Posterior cingulate gyrus (tissue), 11 donors: ENCODE results near the gene ABCB8.

Source experiments
- DNase-seq, 10 donors: peaks; one replicate each; pipeline versions ENCODE4 v3.0.0 to v3.0.0-alpha.2; 2020 to 2021; ENCODE audit warnings: mixed read lengths in 3 of 10
- intact Hi-C: fragments of 100-400 bp; cut with DNase I; formaldehyde crosslinking; loops from one replicate; pipeline ENCODE4 v1.15.1; 2023

The ABCB8 gene

DNA sequence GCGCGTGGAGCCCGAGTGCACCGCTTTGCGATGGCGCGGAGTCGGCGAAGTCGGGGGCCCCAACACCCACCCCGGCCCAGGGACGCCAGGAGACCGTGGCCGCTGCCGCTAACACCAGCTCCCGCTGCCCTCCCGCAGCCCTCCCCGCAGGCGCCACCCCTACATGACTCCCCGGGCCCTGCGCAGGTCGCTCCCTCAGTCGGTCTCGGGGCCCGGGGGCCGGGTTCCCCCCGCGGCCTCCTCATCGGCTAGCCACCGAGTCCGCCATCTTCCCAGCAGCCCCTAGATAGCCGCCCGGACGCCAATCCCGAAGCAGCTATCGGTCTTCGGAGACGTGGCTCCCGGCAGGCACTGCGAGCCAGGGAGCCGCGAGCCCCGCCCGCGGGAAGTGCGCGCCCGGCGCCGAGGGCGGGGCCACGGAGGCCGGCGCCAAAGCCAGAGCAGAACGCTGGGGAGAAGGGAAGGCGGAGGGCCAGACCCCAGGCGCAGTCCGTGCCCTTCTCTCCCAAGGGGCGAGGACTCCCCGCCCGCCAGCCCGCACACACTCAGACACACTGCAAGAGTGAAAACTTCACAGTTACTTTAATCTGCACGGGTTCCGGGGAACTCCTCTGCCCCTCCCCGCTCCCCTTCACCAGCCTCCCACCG, 52.4 kb downstream of the ABCB8 start, which contains the start of gene FASTK:
Gene FASTK (minus strand): TSS at position 288 of the 648 bp plus-strand sequence. CDS start 43 bp downstream, at position 245.
- intact Hi-C loops, result loop anchor here (1.0 to 5.0 kb wide), 2 partner anchors 22 to 42 kb away; no protein-coding TSS in a partner anchor
- peak; percentile 90 to 99 (median 94) for DNase-seq

DNA sequence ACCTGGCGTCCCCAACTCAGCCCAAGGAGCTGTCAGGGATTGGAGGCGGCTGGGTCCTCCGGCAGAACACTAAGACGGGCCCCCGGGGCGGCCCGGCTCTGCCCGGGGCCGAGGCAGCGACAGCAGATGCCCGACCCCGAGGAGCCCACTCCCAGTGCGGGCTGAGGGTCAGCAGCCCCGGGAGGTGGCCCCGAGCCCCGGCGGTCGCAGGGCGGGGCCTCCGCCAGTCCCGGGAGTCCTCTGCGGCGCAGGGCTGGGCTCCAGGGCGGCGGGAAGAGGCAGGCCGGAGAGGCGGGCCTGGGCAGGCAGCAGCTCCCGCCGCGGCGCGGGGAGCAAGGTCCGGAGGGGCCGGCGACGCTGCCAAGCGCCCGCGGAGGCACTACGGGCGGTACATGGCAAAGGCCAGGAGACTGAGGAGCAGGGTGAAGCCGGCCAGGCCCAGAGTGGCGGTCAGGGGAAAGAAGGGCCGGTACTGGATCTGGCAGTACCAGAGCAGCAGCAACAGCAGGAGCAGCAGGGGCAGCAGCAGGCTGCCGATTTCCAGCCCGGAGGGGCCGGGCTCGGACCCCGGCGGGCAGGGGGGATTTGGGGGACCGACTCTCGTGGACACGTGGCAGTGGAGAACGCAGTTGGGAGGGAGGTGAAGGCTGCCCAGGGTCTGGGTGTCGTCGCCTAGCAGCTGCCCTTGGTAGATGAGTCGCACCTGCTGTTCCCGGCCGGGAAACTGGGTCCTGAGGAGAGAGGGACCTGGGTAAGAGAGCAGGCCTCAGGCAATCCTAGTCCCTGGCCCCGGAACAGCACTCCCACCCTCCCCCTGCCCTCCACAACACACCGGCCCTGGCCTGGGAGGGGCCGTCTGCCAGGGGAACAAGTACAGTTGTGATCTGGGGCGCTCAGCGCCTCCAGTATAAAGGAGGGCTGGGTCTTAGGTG, 53.2 kb downstream of the ABCB8 start:
- intact Hi-C loops, result loop anchor here (5.0 kb wide), 1 partner anchor 41 kb away; no protein-coding TSS in a partner anchor
- DNase-seq, result peak in 1 of 10 donors; percentile 86

DNA sequence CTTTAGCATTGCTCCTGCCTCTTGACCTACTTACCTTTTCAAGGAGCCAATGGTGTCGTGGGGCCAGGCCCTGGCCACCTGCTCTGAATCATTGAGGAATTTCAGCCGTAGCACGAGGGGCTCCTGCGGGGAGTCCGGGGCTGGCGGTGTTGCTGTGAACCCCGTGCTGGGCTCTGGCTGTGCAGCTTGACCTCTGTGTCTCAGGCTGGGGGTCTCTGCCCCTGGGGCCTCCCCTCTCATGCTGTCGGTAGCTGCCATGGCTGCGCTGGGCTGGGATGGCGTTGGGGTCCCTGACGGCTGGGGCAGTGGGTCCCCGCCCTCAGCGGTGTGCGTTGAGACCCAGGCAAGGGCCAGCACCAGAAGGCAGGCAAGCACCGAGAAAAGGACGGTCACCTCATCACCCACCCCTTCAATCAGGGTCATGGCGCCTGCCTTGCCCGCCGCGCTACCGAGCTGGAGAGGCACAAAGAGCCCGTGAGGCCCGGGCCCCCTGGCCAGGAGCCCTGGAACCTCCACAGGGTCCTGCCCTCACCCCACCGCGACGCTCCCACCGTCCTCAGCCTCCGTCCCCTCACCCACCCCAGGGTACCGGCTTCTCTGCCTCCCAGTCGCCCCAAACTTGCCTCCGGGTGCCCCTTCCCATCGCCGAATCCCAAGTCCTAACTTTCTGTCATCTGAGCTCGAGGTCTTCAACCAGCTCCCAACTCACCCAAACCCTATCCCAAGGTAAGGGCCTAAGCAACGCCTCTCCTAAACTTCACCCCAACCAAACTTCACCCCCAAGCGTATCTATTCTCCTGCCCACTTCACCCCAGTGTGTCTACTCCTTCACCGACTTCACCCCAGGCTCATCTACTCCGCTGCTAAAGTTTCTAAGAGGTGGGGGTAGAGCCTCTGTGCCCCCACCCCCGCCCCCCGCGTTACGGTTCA, 54.2 kb downstream of the ABCB8 start:
- DNase-seq, result peak in 3 of 10 donors; percentile 5 to 66 (median 66)
- intact Hi-C loops, result loop anchor here (5.0 kb wide), 1 partner anchor 40 kb away; no protein-coding TSS in a partner anchor

DNA sequence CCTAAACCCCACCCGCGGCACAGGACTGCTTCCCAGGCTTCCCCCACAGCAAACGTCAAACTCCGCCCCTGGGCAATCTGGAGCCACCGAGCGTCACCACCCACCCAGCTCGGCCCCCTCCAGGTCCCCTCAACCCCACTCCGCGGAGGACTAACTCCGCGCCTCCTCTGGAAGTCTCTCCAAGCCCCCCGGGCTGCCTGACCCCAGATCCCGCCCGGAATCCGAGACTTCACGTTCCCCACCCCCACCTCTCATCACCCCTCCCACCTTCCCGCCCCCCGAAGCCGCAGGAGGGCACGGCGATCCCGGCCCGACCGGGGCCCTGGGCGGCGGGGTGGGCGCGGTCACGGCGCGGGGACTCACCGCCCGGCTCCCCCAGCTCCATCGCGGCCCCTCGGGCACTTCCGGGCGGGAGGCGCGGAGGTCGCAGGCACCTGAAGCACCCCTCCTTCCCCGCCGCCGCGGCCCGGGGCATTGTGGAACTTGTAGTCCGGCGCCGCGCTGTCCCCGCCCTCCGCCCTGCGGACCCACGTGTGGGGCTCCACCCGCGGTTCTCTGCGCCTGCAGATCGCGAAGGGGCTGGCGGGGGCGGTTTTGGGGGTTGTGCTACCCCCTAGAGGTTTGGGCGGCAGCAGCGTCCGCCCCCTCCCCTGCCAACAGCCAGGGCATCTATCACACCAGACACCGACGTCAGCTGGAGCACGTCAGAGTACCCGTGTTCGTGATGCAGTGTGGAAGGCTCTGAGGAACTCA, 55.0 kb downstream of the ABCB8 start, which contains the start of gene TMUB1:
Gene TMUB1 (minus strand): TSS at position 423 of the 753 bp plus-strand sequence. CDS start 930 bp downstream, outside the sequence.
- intact Hi-C loops, result loop anchor here (5.0 kb wide), 1 partner anchor 39 kb away; no protein-coding TSS in a partner anchor
- DNase-seq, result peak; percentile 64 to 97 (median 80)

DNA sequence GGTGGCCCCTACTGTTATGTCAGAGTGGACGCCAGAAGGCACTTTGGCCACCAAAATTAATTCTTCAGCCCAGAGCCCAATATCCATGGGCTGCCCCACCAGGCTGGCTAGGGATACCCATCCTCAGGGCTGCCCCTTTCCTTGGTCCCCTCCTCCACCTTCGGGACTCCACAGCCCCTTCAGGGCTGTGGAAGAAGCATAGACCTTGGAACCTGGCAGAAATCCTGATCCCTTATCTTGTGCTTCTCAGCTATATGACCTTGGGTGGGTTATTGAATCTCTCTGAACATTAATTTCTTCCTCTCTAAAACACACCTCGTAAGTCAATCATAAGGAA, 55.5 kb downstream of the ABCB8 start:
- intact Hi-C loops, result loop anchor here (5.0 kb wide), 1 partner anchor 39 kb away; no protein-coding TSS in a partner anchor

DNA sequence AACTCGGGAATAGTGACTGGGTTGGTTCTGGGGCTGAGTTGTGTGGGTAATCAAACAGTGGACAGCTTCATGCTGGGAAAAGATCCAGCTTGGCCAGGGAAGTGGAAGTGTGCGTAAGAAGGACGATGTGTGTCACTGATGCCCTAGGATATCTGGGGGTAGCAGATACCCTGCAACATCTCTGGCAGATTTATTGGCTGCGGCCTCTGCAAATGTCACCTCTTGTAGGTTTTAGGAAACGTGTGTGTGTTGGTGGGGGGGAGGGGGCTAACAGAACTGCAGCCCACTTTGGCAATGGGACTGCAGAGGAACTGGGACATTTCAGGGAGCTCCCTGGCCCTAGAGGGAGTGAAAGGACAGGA, 57.1 kb downstream of the ABCB8 start:
- intact Hi-C loops, result no loop called here
- DNase-seq, result no peak

More for the DNA sequence above, 55.5 kb downstream of the ABCB8 start:
- peak in 1 of 10 donors; percentile 11 for DNase-seq

DNA sequence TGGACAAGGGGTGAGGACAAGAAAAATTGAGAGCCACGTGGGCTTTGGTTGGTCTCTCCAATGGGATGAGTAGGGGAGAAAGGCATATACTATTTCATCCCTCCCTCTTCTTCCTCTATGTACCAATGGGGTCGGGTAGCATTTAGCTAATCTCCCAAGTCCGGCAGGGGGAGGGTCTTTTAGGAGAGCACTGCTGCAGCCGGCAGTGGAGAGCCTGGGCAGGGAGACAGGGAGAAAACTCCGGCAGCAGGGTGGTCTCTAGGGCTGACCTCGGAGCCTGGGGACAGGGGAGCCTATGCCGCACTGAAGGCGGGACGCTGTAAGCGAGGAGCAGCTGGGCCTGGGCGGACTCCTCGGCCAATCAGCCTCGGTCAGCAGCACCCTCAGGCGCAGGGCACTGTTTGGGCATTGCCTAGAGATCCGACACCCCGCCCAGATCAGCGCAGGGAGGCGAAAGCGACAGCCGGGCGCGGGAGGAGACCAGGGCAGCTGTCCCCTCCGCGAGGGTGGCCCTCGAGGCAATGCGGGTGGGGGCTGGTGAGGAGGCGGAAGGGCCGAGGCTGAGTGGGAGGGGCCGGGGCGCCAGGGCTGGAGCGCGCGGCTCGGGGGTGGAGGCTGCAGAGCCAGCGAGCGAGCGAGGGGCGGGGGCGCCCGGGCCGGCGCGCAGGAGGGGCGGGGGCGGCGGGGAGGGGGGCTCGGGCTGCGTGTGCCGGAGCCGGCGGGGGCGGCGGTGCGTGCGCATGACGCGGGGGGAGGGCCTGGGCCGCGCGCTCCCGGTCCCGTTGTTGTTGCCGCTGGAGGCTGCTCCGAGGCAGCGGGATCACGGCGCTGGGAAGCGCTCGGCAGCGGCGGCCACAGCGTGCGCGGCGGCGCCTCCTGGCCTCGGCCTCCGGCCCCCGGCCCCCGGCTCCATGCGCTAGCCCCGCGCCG, 57.7 kb downstream of the ABCB8 start, which contains the start of gene AGAP3:
Gene AGAP3 (plus strand): TSS at position 785 of the 930 bp plus-strand sequence. CDS start 267 bp downstream, outside the sequence.
- DNase-seq, result peak; percentile 81 to 98 (median 86)
- intact Hi-C loops, result loop anchor here (1.0 to 2.0 kb wide), 2 partner anchors 28 to 57 kb away; partner anchors contain the start of gene ABCB8

DNA sequence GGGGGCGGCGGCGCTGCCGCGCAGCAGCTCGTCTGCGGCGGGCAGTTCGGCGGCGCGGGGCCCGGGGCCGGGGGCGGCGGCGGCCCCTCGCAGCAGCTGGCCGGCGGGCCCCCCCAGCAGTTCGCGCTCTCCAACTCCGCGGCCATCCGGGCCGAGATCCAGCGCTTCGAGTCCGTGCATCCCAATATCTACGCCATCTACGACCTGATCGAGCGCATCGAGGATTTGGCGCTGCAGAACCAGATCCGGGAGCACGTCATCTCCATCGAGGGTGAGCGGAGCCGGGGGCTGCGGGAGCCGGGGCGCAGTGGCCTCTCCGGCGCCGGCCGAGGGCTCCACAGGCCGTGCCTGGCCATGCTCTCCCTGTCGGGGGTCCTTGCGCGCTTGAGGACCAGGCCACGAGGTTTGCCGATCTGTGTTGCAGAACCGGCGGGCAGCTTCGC, 58.6 kb downstream of the ABCB8 start:
- intact Hi-C loops, result loop anchor here (1.0 to 2.0 kb wide), 2 partner anchors 29 to 58 kb away; partner anchors contain the start of gene ABCB8
- DNase-seq, result peak in 2 of 10 donors; percentile 79 to 83

DNA sequence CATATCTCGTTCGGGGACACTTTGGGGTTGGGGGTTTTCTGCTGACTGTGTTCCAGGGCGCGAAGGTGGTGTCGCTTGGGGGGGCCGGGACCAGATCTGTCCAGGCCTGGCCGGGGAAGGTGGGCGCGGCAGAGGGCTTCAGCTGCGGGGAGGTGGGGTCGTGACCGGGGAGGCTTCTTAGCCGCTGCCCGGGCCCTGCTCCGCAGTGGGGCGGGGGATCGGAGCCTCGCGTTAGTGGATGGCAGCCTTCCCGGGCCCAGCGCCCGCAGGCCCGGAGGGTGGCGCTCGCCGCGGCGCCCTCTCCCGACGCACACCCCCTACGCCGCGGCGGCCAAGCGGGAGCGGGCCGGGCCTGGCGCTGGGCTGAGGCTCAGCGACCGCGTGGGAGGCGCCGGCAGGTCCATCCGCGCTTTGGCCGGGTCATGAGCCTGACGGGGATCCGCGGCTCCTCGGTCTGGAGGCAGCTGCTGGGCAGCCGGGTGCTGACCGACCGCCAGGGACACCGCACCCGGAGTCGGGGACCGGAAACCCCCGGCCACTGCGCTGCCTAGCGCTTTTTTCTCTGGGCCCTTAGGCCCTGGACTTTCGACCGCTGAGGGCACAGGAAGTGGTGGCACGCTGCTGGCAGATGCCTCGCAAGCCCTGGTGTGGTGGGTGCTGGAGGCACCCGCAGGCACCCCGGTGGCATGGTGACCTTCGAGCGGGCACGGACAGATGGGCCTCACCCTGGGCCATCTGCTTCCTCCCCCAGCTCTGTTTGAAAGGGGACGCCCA, 59.2 kb downstream of the ABCB8 start:
- intact Hi-C loops, result loop anchor here (2.0 kb wide), 1 partner anchor 59 kb away; the partner anchor contains the start of gene ABCB8

DNA sequence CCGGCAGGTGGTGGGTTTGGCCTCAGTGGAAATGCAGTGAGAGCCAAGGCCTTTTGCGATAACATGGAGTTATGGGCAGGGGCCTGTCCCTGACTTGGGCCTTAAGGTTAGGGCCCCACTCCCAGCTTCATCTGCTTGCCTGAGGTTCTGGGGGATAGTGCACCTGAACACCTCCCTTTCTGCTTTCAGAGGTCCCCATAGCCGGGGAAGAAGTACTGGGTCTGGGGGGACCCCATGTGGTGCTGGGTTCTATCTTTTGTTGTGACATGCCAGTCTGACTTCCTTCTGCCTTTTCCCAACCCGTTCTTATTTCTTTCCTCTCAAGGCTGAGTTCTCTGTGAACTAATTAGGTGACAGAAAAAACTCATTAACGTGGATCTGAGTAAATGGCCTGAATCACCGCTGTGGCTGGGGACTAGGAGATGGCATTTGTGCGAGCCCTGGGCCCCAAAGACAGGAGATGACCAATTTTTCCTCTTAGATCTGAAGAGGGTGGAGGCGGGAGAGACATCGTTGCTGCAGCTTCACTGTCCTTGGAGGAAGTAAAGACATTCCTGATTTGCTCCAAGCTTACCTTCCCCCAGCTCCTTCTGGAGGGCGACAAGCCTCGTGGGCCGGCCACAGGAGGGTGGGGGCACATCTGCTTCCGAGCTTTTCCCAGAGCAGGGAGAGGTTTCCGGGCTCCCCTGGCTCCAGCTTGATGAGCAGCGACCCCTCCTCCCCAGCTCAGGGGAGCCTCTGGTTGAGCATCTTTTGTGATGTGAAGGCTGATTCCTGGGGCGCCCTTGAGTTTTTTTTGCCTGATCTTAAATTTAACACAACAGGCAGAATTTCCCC, 60.0 kb downstream of the ABCB8 start:
- intact Hi-C loops, result no loop called here

More for the DNA sequence above, 59.2 kb downstream of the ABCB8 start:
- DNase-seq, result peak in 8 of 10 donors; percentile 31 to 95 (median 65)

DNA sequence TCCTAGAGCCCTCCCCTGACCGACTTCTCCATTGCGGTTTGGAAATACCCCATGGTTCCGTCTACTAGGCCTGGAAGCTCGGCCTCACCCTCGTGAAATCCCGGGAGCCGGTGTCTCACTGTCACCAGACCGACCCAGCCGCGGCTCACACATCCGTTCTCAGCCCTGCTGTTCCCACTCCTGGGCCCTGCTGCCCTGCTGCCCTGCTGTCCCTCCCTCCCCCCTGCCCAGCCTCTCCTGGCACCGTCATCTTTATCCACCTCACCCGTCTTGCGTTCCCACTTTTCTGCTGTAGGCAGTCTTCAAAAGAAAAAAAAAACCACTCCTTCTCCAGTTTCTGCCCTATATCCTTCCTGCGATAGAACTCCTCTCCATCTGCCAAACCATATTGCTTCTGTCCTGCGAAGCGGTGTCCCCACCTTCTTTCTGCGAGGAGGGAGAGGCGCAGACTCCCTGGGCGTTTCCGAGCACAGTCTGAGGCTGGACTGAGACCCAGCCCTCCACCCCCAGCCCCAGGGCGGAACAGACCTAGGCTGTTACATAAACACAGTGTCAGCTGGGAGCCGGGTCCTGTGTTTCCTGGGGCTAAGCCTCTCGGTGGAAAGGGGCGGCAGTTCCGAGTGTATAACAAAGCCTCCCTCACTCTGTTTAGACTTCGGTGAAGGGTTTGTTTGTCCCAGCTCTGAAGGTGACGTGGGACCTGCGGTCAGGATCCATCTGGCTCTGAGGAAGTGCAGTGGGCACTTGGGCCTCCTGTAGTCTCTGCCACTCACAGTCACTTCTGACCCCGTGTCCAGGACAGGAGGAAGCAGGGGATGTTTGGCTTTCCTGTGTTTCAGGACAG, 60.8 kb downstream of the ABCB8 start:
- peak in 3 of 10 donors; percentile 36 to 89 (median 87) for DNase-seq
- intact Hi-C loops, result no loop called here

More for the DNA sequence above, 60.0 kb downstream of the ABCB8 start:
- DNase-seq, result no peak

DNA sequence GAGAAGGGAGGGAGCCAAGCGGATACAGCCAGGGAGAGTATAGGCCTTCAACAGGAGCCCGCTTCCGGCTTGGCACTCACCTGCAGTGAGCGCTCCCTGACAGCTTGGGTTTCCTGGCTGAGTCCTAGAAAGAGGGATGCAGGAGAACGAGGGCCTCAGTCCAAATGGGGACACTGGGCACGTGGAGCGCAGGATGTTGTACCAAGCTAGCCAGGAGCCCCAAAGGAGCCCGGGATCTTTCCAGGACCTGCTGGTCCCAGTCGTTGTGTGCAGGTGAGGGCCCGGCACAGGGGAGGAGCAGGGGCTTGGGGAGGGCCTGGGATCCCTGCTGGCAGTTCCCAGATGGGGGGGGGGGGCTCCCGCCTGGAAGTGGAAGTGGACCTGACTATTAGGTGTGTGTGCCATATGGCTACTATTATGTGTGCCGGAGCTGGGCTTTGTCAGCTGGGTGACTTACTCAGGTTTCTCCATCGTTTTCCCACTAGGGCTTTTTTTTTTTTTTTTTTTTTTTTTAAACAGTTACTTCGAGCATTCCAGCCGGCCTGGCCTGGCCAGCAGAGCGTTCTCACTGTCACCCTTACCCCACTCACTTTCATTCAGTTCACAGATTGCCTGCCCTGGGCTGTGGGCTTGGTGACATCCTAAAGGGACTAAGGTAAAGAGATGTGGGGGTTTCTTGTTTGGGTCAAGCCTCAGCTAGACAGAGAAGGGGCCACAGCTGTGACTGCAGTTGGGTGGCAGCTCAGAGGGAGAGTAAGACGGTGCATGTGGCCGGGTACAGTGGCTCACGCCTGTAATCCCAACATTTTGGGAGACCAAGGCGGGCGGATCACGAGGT, 61.9 kb downstream of the ABCB8 start:
- intact Hi-C loops, result no loop called here

DNA sequence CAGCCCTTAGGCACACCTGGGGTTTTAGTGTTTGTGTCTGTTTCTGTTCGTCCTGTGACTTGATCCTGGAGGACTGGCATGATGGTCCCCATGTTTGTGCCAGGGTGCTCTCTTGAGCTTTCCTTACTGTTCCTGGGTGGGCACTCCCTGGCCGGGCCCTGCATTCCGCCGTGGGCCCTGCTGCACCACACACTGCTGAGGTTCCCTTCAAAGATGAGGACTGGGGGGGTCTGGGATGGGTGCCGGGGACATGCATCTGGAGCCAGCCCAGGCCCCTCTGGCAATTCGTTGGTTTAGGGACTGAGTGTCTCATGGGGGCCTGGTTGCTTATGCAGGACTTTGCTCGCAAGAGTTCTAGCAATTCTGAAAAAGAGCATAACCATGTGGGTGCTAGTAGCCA, 62.8 kb downstream of the ABCB8 start:
- intact Hi-C loops, result no loop called here
- no peak for DNase-seq

More for the DNA sequence above, 61.9 kb downstream of the ABCB8 start:
- DNase-seq, result peak in 1 of 10 donors; percentile 85

DNA sequence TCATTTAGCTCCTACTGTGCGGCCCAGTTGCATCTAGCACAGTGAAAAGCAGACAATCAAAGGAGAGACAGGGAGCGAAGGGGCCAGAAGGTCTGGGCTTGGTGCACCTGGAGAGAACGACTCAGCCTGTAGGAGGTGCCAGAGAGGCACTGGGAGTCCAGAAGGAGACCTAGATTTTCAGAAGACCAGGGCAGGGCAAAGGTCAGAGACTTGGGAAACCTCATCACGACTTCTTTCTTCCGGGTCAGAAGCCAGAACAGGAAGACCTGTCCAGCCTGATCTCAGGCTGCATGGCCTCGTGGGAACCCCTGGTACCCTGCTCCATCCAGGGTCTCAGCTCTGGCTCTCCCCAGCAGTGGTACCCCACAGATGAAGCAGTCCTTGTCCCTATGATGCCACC, 63.2 kb downstream of the ABCB8 start:
- intact Hi-C loops, result no loop called here
- DNase-seq, result no peak
